H9 (cell line): ENCODE results near the gene UPF2. TPM values are rescaled to one million over a fixed set of nuclear protein-coding genes. Genes with fewer than 3 reads are reported as not detected.

ENCODE experiments used
- DNase-seq: peaks from one replicate; pipeline ENCODE4 v3.0.0-alpha.2; 2017
- H2AFZ ChIP-seq: one replicate; pipeline ENCODE4 v1.6.1; 2013; ENCODE audit warnings: mild to moderate bottlenecking, low read length, control low read depth, moderate library complexity
- H2AK5ac ChIP-seq: 2 replicates; pipeline ENCODE4 v1.6.1; 2013; ENCODE audit warnings: low read length, control low read depth, mixed read lengths; ENCODE audit not compliant: insufficient read length
- H2BK120ac ChIP-seq: one replicate; pipeline ENCODE4 v1.6.1; 2013; ENCODE audit warnings: low read depth, mild to moderate bottlenecking, low read length, control low read depth, inconsistent platforms; ENCODE audit not compliant: poor library complexity, severe bottlenecking
- H2BK12ac ChIP-seq: 2 replicates; pipeline ENCODE4 v1.6.1; 2013; ENCODE audit warnings: low read length, control low read depth, mixed read lengths, low read depth; ENCODE audit not compliant: insufficient read length
- H2BK15ac ChIP-seq: 2 replicates; pipeline ENCODE4 v1.6.1; 2013; ENCODE audit warnings: low read depth, low read length, control low read depth
- H2BK20ac ChIP-seq: one replicate; pipeline ENCODE4 v1.6.1; 2013; ENCODE audit warnings: low read depth, mild to moderate bottlenecking, low read length, control low read depth, inconsistent platforms; ENCODE audit not compliant: poor library complexity, severe bottlenecking
- H2BK5ac ChIP-seq: 2 replicates; pipeline ENCODE4 v1.6.1; 2013; ENCODE audit warnings: low read length, control low read depth, mixed read lengths; ENCODE audit not compliant: insufficient read length
- H3K14ac ChIP-seq: 2 replicates; pipeline ENCODE4 v1.6.1; 2013; ENCODE audit warnings: low read length, control low read depth; ENCODE audit not compliant: insufficient read depth
- H3K18ac ChIP-seq: 2 replicates; pipeline ENCODE4 v1.6.1; 2013; ENCODE audit warnings: low read depth, mild to moderate bottlenecking, mixed read lengths, low read length, control low read depth; ENCODE audit not compliant: insufficient read length
- H3K23ac ChIP-seq: 2 replicates; pipeline ENCODE4 v1.6.1; 2013; ENCODE audit warnings: low read length, control low read depth, mixed read lengths, low read depth; ENCODE audit not compliant: insufficient read length
- H3K23me2 ChIP-seq: 2 replicates; pipeline ENCODE4 v1.6.1; 2013; ENCODE audit warnings: low read depth, mild to moderate bottlenecking, mixed read lengths, low read length, control low read depth; ENCODE audit not compliant: insufficient read length, poor library complexity, severe bottlenecking
- H3K27ac ChIP-seq: 2 replicates; pipeline ENCODE4 v1.5.1; 2013; ENCODE audit warnings: low read length, control low read depth, mixed read lengths, low read depth; ENCODE audit not compliant: insufficient read length
- H3K27me3 ChIP-seq: 2 replicates; pipeline ENCODE4 v1.6.1; 2013; ENCODE audit warnings: low read length, control low read depth, inconsistent platforms; ENCODE audit not compliant: insufficient read depth
- H3K4ac ChIP-seq: 2 replicates; pipeline ENCODE4 v1.6.1; 2013; ENCODE audit warnings: low read depth, mild to moderate bottlenecking, control low read depth, inconsistent platforms, low read length, moderate library complexity
- H3K4me1 ChIP-seq: 2 replicates; pipeline ENCODE4 v1.6.1; 2013; ENCODE audit warnings: low read length, control low read depth, inconsistent platforms; ENCODE audit not compliant: insufficient read depth
- H3K4me2 ChIP-seq: 2 replicates; pipeline ENCODE4 v1.6.1; 2013; ENCODE audit warnings: low read length, control low read depth, mixed read lengths; ENCODE audit not compliant: insufficient read length, insufficient read depth
- H3K56ac ChIP-seq: 2 replicates; pipeline ENCODE4 v1.6.1; 2013; ENCODE audit warnings: low read depth, mild to moderate bottlenecking, mixed read lengths, low read length, control low read depth; ENCODE audit not compliant: insufficient read length
- H3K79me1 ChIP-seq: 2 replicates; pipeline ENCODE4 v1.6.1; 2013; ENCODE audit warnings: low read depth, mild to moderate bottlenecking, moderate library complexity, low read length, control low read depth, inconsistent platforms; ENCODE audit not compliant: insufficient read depth, poor library complexity, severe bottlenecking
- H3K79me2 ChIP-seq: 2 replicates; pipeline ENCODE4 v1.6.1; 2013; ENCODE audit warnings: low read length, control low read depth, inconsistent platforms; ENCODE audit not compliant: insufficient read depth
- H3K9ac ChIP-seq: 2 replicates; pipeline ENCODE4 v1.6.1; 2013; ENCODE audit warnings: low read length, control low read depth, mixed read lengths; ENCODE audit not compliant: insufficient read length; ENCODE audit errors: extremely low read depth
- H3K9me3 ChIP-seq: one replicate; pipeline ENCODE4 v1.6.1; 2013; ENCODE audit warnings: low read depth, low read length, inconsistent platforms; ENCODE audit not compliant: control insufficient read depth
- H3T11ph ChIP-seq: one replicate; pipeline ENCODE4 v1.6.1; 2013; ENCODE audit warnings: mild to moderate bottlenecking, low read length, control low read depth, inconsistent platforms
- H4K20me1 ChIP-seq: one replicate; pipeline ENCODE4 v1.6.1; 2013; ENCODE audit not compliant: control insufficient read depth, insufficient read length, insufficient read depth
- H4K5ac ChIP-seq: 2 replicates; pipeline ENCODE4 v1.6.1; 2013; ENCODE audit warnings: low read depth, mild to moderate bottlenecking, mixed read lengths, low read length, control low read depth; ENCODE audit not compliant: insufficient read length
- H4K8ac ChIP-seq: replicated peaks from 2 replicates; pipeline ENCODE4 v1.6.1; 2013; ENCODE audit warnings: low read length, control low read depth, mixed read lengths, low read depth; ENCODE audit not compliant: insufficient read length
- H4K91ac ChIP-seq: 2 replicates; pipeline ENCODE4 v1.6.1; 2013; ENCODE audit warnings: low read depth, mild to moderate bottlenecking, moderate library complexity, mixed read lengths, low read length, control low read depth; ENCODE audit not compliant: insufficient read length
- H3K27ac Mint-ChIP-seq, 3 experiments: 2 replicates in 2 of 3; 3 replicates in 1 of 3; pipeline ENCODE4 v1.8.0; 2020 to 2021; ENCODE audit warnings: mixed read lengths in 3 of 3, mild to moderate bottlenecking in 1 of 3, moderate library complexity in 1 of 3
- H3K27me3 Mint-ChIP-seq: 2 replicates; pipeline ENCODE4 v1.8.0; 2021; ENCODE audit warnings: low read depth, mild to moderate bottlenecking, moderate library complexity, mixed read lengths
- H3K36me3 Mint-ChIP-seq, 3 experiments: 2 replicates in 2 of 3; 3 replicates in 1 of 3; pipeline ENCODE4 v1.8.0; 2020 to 2021; ENCODE audit warnings: low read depth in 3 of 3, mixed read lengths in 3 of 3; ENCODE audit not compliant: insufficient read depth in 1 of 3
- H3K4me1 Mint-ChIP-seq, 2 experiments: 2 replicates each; pipeline ENCODE4 v1.8.0; 2020; ENCODE audit warnings: mixed read lengths in 2 of 2
- H3K4me3 Mint-ChIP-seq, 2 experiments: 2 replicates in 1 of 2; 3 replicates in 1 of 2; pipeline ENCODE4 v1.8.0; 2020 to 2021; ENCODE audit warnings: mild to moderate bottlenecking in 2 of 2, mixed read lengths in 2 of 2, moderate library complexity in 1 of 2
- H3K9me3 Mint-ChIP-seq, 2 experiments: 2 replicates in 1 of 2; 3 replicates in 1 of 2; pipeline ENCODE4 v1.8.0; 2020; ENCODE audit warnings: mild to moderate bottlenecking in 2 of 2, mixed read lengths in 2 of 2, moderate library complexity in 1 of 2
- CTCF ChIP-seq: fragments of 200-600 bp; sonication (generic); conservative IDR thresholded peaks from 3 replicates; pipeline ENCODE4 v1.8.0; 2021; ENCODE audit warnings: antibody characterized with exemption, mild to moderate bottlenecking
- WGBS: extraction: QIAGEN DNeasy Blood & Tissue Kit; methylation state at CpG from one replicate; pipeline ENCODE4 v1.1.7; 2013; ENCODE audit warnings: missing lambda C conversion rate, low lambda C conversion rate, mixed read lengths; ENCODE audit not compliant: insufficient read length; ENCODE audit errors: extremely low coverage; 5-methylcytosine and 5-hydroxymethylcytosine counted together
- total RNA-seq: library from RNA; stranded (reverse); gene quantifications from 2 replicates; pipeline ENCODE4 v1.2.1, GENCODE V29; 2021

The UPF2 gene
- total RNA-seq, 1 experiment from 2014 or later: 34.1 TPM

GRCh38 chr10:11886138-11886474 is 156.5 kb downstream of the UPF2 start:
- no peak overlapping the region for H3K27ac Mint-ChIP-seq
- H3K4me1 ChIP-seq: no peaks in the 10 kb centered on the region
- no peak overlapping the region for H3K18ac ChIP-seq
- no peaks in the 10 kb centered on the region for H3K27me3 Mint-ChIP-seq
- H2BK5ac ChIP-seq: no peak overlapping the region
- WGBS: no CpG with 5 or more reads among the region's 6 CpGs
- no peak for DNase-seq
- H3K79me2 ChIP-seq: no peaks in the 10 kb centered on the region
- H4K91ac ChIP-seq: no peak overlapping the region
- no peak overlapping the region for H3K27ac ChIP-seq
- no peak overlapping the region for H2BK120ac ChIP-seq
- H3K27me3 ChIP-seq: no peaks in the 10 kb centered on the region
- no peaks in the 10 kb centered on the region for H3K79me1 ChIP-seq
- no peak overlapping the region for H3K4ac ChIP-seq
- H4K20me1 ChIP-seq: no peaks in the 10 kb centered on the region
- no peak overlapping the region for H2AK5ac ChIP-seq
- H4K5ac ChIP-seq: no peak overlapping the region
- H2AFZ ChIP-seq: no peak overlapping the region
- H4K8ac ChIP-seq: no peak overlapping the region
- TF ChIP-seq CTCF: no peak
- no peaks in the 10 kb centered on the region for H3K9me3 ChIP-seq
- no peak overlapping the region for H3K23ac ChIP-seq
- H3K9ac ChIP-seq: no peak overlapping the region
- H3K4me1 Mint-ChIP-seq: peaks cover 2 to 4% of the 10 kb centered on the region in 2 experiments; a peak in 3 of 4 replicates
- no peaks in the 10 kb centered on the region; a peak in 1 of 5 replicates for H3K9me3 Mint-ChIP-seq
- no peak overlapping the region for H2BK20ac ChIP-seq
- no peak overlapping the region for H3T11ph ChIP-seq
- no peak overlapping the region for H3K14ac ChIP-seq
- no peaks in the 10 kb centered on the region for H3K23me2 ChIP-seq
- no peak overlapping the region for H2BK15ac ChIP-seq
- H3K4me3 Mint-ChIP-seq: no peak overlapping the region
- H3K36me3 Mint-ChIP-seq: no peaks in the 10 kb centered on the region
- H3K56ac ChIP-seq: no peak overlapping the region
- no peak overlapping the region for H2BK12ac ChIP-seq
- H3K4me2 ChIP-seq: no peak overlapping the region
